Activated CD4-positive, alpha-beta T cell treated with anti-CD3 and anti-CD28 coated beads, Interleukin-2, Interleukin-4, amounts not matched to agents 100 ng/mL and 50 ng/mL, durations not matched to agents 16 hours and 8 hours (primary cell): Measurements from ENCODE around the gene RFX4.

ENCODE experiments used
- DNase-seq: peaks from one replicate; pipeline ENCODE4 v3.0.0-alpha.2; 2020; ENCODE audit warnings: low spot score

Gene RFX4

GRCh38 chr12:106732890-106733289 is 150.1 kb downstream of the RFX4 start:
- DNase-seq: no peak

- no peak for DNase-seq
Measured at GRCh38 chr12:106733660-106734059, 150.9 kb downstream of the RFX4 start.

DNA sequence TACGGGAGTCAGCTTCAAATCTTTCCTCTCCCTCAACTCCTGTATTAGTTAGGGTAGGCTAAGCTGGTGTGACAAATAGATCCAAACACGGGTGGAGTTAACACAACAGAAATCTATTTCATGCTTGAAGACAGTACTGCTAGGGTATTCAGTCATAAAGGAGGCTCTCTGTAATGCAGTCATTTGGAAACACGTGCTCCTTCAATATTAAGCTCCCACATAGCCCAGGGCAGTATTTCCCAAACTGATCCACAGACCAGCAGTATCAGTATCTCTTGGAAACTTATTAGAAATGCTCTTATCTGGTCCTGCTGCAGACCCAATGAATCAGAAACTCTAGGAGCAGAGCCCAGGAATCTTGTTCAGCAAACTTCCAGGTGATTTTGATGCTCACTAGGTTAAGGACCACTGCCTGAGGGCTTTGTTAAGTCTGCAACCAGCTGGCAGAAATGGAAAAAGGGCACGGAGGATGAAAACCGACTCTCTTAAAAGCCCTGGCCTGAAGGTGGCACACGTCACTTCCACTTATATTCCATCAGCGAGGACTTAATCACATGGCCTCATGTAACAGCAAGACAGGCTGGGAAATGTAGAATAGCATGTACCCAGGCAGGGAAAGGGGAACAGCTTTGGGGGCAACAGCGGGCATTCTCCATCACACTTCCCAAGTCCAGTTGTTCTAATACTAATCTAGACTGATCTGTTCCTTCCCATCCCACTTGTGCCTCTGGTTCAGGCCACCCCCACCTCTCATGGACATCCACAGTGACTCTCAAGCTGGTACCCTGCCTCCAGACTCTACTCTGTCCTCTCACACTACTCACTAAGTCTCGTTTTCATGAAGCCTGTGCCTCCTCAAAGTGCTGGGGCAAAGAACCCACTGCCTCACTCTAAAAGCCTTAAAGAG is 153.5 kb downstream of the RFX4 start:
- no peak for DNase-seq

DNA sequence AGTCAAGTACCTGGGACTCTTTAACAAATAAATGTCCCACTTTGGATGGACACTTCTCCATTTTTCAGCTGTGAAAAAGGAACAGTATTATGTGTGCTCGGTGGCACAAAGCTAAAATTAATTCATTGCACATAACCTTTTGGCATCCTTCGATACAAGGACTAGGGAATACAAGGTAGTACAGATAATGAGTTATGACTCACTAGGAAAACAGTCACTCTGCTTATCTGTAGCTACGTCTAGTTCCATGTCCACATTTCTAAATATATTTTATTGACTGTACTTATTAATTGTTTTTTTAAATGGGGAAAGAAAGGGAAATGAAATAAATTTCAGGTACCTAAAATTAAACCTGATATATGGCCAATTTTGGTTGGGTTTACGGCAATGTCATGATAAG is 156.5 kb downstream of the RFX4 start:
- DNase-seq: no peak

GRCh38 chr12:106739815-106740530 is 157.2 kb downstream of the RFX4 start:
- no peak for DNase-seq

DNA sequence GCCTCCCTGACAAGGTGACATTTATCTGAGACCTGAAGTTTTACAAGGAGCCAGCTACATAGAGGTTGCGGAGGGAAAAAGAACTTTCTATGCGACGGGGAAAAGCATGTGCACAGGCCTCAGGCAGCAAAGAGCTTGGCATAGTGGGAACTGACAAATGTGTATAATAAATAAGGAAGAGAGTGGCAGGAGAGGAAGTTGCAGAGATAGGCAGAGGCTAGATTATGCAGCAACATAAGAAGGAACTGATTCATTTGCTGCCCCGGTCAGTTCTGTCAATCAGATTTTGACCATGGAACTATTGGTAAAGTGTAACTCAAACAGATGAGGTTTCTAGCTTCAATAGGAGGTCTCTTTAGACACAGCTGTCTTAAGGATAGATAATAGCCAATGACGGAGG is 158.0 kb downstream of the RFX4 start:
- DNase-seq: no peak

- no peak for DNase-seq
Measured at GRCh38 chr12:106741247-106741646, 158.4 kb downstream of the RFX4 start.

DNA sequence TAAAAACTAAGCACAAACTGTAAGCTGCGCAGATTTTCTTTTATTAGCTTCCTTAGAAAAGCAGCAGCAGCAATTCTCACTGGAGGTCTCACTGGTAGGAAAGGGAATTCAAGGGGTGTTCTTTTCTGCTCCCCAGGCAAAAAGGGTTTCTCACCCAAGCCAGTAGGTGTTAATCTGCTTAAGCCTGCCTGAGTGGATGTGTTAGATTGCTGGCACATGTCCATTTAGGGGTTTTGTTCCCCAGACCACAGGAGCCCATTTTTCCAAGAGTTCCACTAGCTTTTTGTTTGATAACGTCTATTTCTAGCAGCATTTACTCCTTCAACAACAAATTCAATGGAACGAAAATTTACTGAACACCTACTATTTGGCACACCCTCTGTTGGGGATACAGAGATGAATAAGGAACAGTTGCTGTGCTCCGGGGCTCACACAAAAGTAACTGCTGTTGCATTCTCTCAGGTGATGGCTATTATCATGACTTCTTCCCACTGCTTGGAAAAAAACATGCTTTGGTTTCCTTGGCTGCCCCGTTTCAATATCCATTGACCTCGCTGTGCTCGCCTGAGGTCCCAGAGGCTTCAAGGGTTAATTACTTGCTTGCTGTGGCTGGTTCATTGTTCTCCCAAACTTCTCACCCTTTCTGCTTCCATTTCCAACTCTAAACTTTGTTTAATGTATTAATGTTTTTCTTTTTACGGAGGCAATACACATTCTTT is 160.6 kb downstream of the RFX4 start:
- no peak for DNase-seq

GRCh38 chr12:106744600-106744999 is 161.8 kb downstream of the RFX4 start:
- DNase-seq: no peak

DNA sequence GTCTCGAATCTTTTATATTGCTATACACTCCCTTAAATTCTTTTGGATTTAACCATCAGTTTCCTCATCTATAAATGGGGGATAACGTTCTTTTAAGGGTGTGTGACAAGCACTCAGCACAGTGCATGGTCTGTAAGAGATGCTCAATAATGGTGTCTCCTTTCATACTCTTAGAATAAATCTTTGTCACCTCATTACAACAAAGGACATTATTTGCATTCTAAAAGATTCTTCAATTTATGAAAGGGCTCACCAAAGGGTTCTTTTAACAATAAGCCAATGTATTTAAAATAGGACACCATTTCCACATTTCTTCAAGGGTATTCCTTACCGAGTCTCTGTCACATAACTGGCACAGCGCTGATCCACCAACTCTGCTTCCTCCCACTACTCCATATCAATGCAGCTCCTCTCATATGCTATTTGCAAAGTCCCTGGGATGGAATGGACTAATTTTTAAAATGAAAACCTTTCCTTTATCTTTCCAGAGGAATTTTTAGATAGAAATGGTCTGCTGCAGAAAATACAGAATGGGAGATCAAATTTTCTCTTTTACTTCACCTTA is 162.5 kb downstream of the RFX4 start:
- no peak for DNase-seq

DNA sequence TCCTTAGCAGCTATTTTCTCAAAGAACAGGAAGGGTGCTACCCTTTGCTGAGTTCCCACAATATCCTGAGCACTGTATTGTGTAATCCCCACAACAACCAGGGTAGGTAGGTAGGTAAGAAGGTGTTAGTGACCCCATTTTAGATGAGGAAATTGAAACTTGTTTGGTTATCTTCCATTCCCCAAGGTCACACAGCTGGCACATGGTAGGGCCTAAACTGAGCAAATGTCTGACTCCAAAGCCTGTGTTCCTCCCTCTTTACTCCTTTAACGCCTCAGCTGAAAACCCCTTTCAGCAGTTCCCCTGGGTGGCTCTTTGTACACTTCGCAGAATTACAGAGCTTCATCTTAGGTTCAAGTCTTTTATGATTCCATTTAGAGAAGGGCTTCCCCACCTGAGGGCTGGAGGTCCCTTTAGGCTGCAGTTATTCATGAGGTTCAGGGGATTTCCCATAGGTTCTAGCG is 165.2 kb downstream of the RFX4 start:
- no peak for DNase-seq

DNA sequence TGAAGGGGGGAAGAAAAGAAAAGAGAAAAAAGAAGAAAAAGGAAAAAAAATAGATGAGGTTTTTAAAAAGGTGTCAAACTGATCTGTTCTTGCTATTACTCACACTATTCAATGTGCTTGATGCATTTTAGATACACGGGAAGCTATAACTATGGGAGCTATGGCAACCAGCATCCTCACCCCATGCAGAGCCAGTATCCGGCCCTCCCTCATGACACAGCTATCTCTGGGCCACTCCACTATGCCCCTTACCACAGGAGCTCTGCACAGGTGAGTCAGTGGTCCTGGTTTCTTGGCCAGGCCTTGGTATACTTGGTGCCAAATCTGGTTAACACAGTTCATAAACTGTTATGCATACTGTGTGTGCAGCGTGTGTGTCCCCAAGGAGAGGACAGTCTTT is 167.7 kb downstream of the RFX4 start:
- DNase-seq: no peak

- peak; percentile 43 for DNase-seq
Measured at GRCh38 chr12:106753526-106753925, 170.7 kb downstream of the RFX4 start.

GRCh38 chr12:106754331-106754730 is 171.5 kb downstream of the RFX4 start:
- DNase-seq: no peak

GRCh38 chr12:106757623-106758348 is 175.0 kb downstream of the RFX4 start:
- no peak for DNase-seq

GRCh38 chr12:106758349-106759110 is 175.7 kb downstream of the RFX4 start:
- no peak for DNase-seq

- DNase-seq: no peak
Measured at GRCh38 chr12:106759526-106760183, 176.9 kb downstream of the RFX4 start.

DNA sequence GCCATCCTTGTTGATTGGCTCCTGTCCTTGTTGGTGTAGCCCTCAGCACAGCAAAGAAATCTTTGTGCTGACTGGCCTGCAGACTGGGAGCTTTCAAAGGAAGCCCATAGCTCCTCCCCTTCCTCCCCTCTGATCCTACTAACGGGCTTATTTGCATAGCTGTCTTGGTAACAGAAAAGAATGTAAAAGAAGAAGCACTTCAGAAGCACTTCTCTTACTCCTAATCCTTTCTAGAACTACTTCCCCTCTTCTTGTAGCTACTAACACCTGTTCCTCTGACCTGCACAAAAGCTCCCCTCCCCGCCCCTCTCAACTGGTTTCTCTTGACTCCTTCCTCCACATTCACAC is 177.4 kb downstream of the RFX4 start:
- DNase-seq: no peak

DNA sequence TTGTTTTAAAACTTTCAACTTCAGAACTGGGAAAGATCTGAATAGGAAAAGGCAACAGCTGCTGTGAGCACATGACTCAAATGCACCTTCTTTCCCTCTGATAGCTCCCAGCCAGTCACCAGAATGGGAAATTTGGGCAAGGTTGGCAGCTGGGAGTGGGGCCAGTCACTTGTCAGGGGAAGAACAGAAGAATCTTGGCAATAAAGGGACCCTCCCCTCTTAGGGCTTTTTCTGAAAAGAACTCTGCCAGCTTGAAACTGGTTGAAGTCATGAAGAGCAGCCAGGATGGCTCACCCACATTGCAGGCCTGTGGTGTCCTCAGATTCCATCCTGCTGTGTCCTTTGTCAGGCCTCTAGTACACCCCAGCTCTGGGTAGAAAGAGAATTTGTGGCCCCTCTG is 181.4 kb downstream of the RFX4 start:
- DNase-seq: no peak

DNA sequence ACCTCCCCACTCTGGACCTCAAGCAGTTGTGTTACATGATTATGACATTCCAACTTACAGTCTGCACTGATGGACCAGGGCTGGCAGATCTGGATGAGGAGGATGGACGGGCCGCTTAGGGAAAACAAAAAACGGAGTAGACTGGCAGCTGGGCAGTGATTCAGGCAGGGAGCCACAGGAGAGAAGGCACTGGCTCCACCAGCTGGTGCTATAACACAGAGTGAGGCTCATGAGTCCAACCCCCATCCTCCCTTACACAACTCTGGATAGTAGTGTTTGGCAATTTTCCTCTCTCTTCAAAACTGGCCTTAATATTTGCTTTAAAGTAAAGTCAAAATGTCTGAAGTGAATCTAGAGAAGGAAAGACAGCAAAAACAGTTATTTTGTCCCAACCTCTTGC is 181.9 kb downstream of the RFX4 start:
- DNase-seq: no peak
